Panc1 (cell line): Measurements from ENCODE around the gene CCNL2.

Source experiments
- CTCF ChIP-seq: fragments of 450-650 bp; IDR thresholded peaks from 2 replicates; pipeline ENCODE4 v1.5.1; 2017; ENCODE audit warnings: mild to moderate bottlenecking
- POLR2AphosphoS5 ChIP-seq: IDR thresholded peaks from 2 replicates; pipeline ENCODE4 v1.6.1; 2012; ENCODE audit warnings: mild to moderate bottlenecking, low read depth, low read length, moderate library complexity

GRCh38 chr1:1351511-1352427, 47.4 kb downstream of the CCNL2 start:
- TF ChIP-seq POLR2AphosphoS5 (peak; percentile 58; the same call in 1 of the 2 replicates), CTCF (no peak)
